A673 (cell line): ENCODE results near the gene SMIM24.

Source experiments
- CTCF ChIP-seq: fragments of 300-800, 200-600 bp; sonication (generic); conservative IDR thresholded peaks from 2 replicates; pipeline ENCODE4 v1.5.1; 2017; ENCODE audit warnings: low read depth, mild to moderate bottlenecking, antibody characterized with exemption, low read length, moderate library complexity, mixed read lengths
- EZH2 ChIP-seq: fragments of 200-600 bp; sonication (generic); IDR thresholded peaks from 2 replicates; pipeline ENCODE4 v1.6.1; 2017; ENCODE audit warnings: borderline replicate concordance, low read depth, mild to moderate bottlenecking, mixed read lengths, antibody characterized with exemption, low read length; ENCODE audit not compliant: poor library complexity, severe bottlenecking

GRCh38 chr19:3514930-3515329 is 34.6 kb upstream of the SMIM24 start:
- no peak for TF ChIP-seq CTCF
- TF ChIP-seq EZH2, result no peak
